ENCODE measurements around the gene ANKRD33B. TPM values are rescaled to one million over a fixed set of nuclear protein-coding genes. Genes with fewer than 3 reads are reported as not detected.

Gene ANKRD33B
- total RNA-seq, 1 experiment from 2014 or later, result 6.9 TPM

GRCh38 chr5:10617103-10617502 lies 53.2 kb downstream of the ANKRD33B start:
- H3K23me2 ChIP-seq (ENCODE audit: insufficient read length, low read depth, low read length, poor library complexity, severe bottlenecking), result no peaks in the 10 kb centered on the region
- H3K9me3 Mint-ChIP-seq, result peaks cover 9 to 12% of the 10 kb centered on the region in 2 experiments
- no peaks in the 10 kb centered on the region for H4K20me1 ChIP-seq (ENCODE audit: control insufficient read depth, insufficient read depth, insufficient read length)
- no peak overlapping the region for H3T11ph ChIP-seq (ENCODE audit: low read length)
- H3K4me3 Mint-ChIP-seq, result no peak overlapping the region
- no peak overlapping the region; a peak in 1 of 7 replicates for H3K27ac Mint-ChIP-seq
- no peak overlapping the region for H3K56ac ChIP-seq (ENCODE audit: insufficient read length, low read depth, low read length)
- H3K79me1 ChIP-seq (ENCODE audit: insufficient read depth, low read depth, low read length, poor library complexity, severe bottlenecking), result no peaks in the 10 kb centered on the region
- H3K27me3 Mint-ChIP-seq (ENCODE audit: low read depth), result peaks cover 6% of the 10 kb centered on the region; the same call in 1 of the 2 replicates
- H3K4me1 Mint-ChIP-seq, result peaks cover 10% of the 10 kb centered on the region in 2 experiments
- WGBS (ENCODE audit: extremely low coverage, insufficient read length, low lambda C conversion rate), result no CpG with 5 or more reads among the region's 10 CpGs
- H3K9me3 ChIP-seq (ENCODE audit: control insufficient read depth, low read depth, low read length), result no peaks in the 10 kb centered on the region
- H3K79me2 ChIP-seq (ENCODE audit: insufficient read depth, low read length), result no peaks in the 10 kb centered on the region
- no peak overlapping the region for H4K8ac ChIP-seq (replicated peaks; ENCODE audit: insufficient read length, low read depth, low read length)
- no peak overlapping the region for H4K5ac ChIP-seq (ENCODE audit: insufficient read length, low read depth, low read length)
- no peak overlapping the region for H3K9ac ChIP-seq (ENCODE audit: extremely low read depth, insufficient read length, low read length)
- no peak overlapping the region for H2BK15ac ChIP-seq (ENCODE audit: low read depth, low read length)
- H3K27ac ChIP-seq (ENCODE audit: insufficient read length, low read depth, low read length), result no peak overlapping the region
- DNase-seq, result no peak
- peaks cover 1% of the 10 kb centered on the region; the same call in 1 of the 2 replicates for H3K4me1 ChIP-seq (ENCODE audit: insufficient read depth, low read length)
- H3K36me3 Mint-ChIP-seq (ENCODE audit: insufficient read depth in 1 of 3, low read depth in 3 of 3), result peaks cover 0 to 9% (median 0%) of the 10 kb centered on the region in 3 experiments; a peak in 4 of 7 replicates
- H4K91ac ChIP-seq (ENCODE audit: insufficient read length, low read depth, low read length), result no peak overlapping the region
- H3K18ac ChIP-seq (ENCODE audit: insufficient read length, low read depth, low read length), result no peak overlapping the region
- no peak overlapping the region for H2BK120ac ChIP-seq (ENCODE audit: low read depth, low read length, poor library complexity, severe bottlenecking)
- no peak overlapping the region for H2BK5ac ChIP-seq (ENCODE audit: insufficient read length, low read length)
- H3K23ac ChIP-seq (ENCODE audit: insufficient read length, low read depth, low read length), result no peak overlapping the region
- no peak overlapping the region for H2AFZ ChIP-seq (ENCODE audit: low read length)
- no peak for TF ChIP-seq CTCF (conservative IDR thresholded peaks at IDR 0.05)
- no peak overlapping the region for H3K4ac ChIP-seq (ENCODE audit: low read depth, low read length)
- no peaks in the 10 kb centered on the region for H3K27me3 ChIP-seq (ENCODE audit: insufficient read depth, low read length)
- no peak overlapping the region for H2BK12ac ChIP-seq (ENCODE audit: insufficient read length, low read depth, low read length)
- H3K4me2 ChIP-seq (ENCODE audit: insufficient read depth, insufficient read length, low read length), result no peak overlapping the region
- no peak overlapping the region for H3K14ac ChIP-seq (ENCODE audit: insufficient read depth, low read length)
- no peak overlapping the region for H2AK5ac ChIP-seq (ENCODE audit: insufficient read length, low read length)
- H2BK20ac ChIP-seq (ENCODE audit: low read depth, low read length, poor library complexity, severe bottlenecking), result no peak overlapping the region
